GM19455 (cell line): ENCODE measurements around the gene PEX14.

Source experiments
- ATAC-seq: cut with Tn5 transposase; IDR thresholded peaks from one replicate; pipeline ENCODE4 v1.9.1; 2021; ENCODE audit not compliant: unreplicated experiment

The PEX14 gene

GRCh38 chr1:10677491-10678391, 203.0 kb downstream of the PEX14 start:
- ATAC-seq = no peak

GRCh38 chr1:10678402-10678801, 203.7 kb downstream of the PEX14 start:
- no peak for ATAC-seq

- ATAC-seq = no peak
Measured at GRCh38 chr1:10678852-10679251, 204.1 kb downstream of the PEX14 start.

GRCh38 chr1:10679496-10680220, 204.9 kb downstream of the PEX14 start:
- ATAC-seq = no peak
